A673 (cell line): ENCODE results near the gene TMCC1.

Source experiments
- EZH2 ChIP-seq: fragments of 200-600 bp; sonication (generic); IDR thresholded peaks from 2 replicates; pipeline ENCODE4 v1.6.1; 2017; ENCODE audit warnings: borderline replicate concordance, low read depth, mild to moderate bottlenecking, mixed read lengths, antibody characterized with exemption, low read length; ENCODE audit not compliant: poor library complexity, severe bottlenecking
- TF ChIP-seq, protein P1 (sequence below): fragments of 300-800, 200-600 bp; sonication (generic); conservative IDR thresholded peaks from 2 replicates; pipeline ENCODE4 v1.5.1; 2017; ENCODE audit warnings: low read depth, mild to moderate bottlenecking, antibody characterized with exemption, low read length, moderate library complexity, mixed read lengths

DNA sequence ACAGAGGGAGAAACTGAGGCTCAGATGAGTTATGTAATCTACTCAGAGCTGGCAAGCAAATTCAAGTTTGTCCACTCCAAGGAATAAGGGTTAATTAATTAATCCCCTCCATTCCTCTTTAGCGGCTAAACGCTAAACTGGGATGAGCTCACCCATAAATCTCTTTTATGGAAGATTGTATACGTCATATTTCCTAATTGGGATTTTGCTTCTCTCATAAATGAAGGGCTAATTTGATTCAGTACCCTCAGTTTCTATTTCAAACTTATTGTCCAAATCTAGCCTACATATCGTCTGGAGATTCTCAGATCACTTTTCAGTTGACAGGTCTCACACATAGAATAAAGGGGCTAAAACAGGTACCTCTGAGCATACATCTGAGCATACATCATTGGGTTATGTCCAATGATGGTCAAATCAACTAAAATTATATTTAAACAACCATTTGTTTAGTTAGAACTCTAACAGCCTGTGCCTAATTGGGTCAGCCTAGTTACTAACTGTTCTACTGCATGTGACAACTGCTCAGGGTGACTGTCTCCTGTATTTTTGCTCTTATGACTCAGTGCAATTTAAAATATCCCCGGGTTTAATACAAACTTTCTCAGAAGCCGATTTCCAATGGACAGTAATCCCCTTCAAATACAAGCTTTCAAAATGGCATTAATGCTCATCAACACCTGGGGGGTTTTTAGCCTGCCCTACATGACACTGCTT lies 229.4 kb downstream of the TMCC1 start:
- TF ChIP-seq, protein P1, sequence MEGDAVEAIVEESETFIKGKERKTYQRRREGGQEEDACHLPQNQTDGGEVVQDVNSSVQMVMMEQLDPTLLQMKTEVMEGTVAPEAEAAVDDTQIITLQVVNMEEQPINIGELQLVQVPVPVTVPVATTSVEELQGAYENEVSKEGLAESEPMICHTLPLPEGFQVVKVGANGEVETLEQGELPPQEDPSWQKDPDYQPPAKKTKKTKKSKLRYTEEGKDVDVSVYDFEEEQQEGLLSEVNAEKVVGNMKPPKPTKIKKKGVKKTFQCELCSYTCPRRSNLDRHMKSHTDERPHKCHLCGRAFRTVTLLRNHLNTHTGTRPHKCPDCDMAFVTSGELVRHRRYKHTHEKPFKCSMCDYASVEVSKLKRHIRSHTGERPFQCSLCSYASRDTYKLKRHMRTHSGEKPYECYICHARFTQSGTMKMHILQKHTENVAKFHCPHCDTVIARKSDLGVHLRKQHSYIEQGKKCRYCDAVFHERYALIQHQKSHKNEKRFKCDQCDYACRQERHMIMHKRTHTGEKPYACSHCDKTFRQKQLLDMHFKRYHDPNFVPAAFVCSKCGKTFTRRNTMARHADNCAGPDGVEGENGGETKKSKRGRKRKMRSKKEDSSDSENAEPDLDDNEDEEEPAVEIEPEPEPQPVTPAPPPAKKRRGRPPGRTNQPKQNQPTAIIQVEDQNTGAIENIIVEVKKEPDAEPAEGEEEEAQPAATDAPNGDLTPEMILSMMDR: no peak
- TF ChIP-seq EZH2: no peak
